Stimulated activated CD4-positive, alpha-beta T cell treated with anti-CD3 and anti-CD28 coated beads, Interleukin-4, amount 100 ng/mL, for 4 hours (primary cell): ENCODE measurements around the gene DENND5B.
A peak's percentile ranks its signal among the peaks of the same experiment; 100 is the strongest.
"Not testable (repeated sequence)": the region's sequence is repeated elsewhere in the genome, so short reads cannot be mapped to it uniquely, and the experiment has no call there.

Experiments
- DNase-seq, 2 experiments: peaks; one replicate each; pipeline ENCODE4 v3.0.0-alpha.2; 2020

The DENND5B gene

GRCh38 chr12:31589904-31590641 is 863 bp downstream of the DENND5B start:
- peak; percentile 7 to 26 for DNase-seq

DNA sequence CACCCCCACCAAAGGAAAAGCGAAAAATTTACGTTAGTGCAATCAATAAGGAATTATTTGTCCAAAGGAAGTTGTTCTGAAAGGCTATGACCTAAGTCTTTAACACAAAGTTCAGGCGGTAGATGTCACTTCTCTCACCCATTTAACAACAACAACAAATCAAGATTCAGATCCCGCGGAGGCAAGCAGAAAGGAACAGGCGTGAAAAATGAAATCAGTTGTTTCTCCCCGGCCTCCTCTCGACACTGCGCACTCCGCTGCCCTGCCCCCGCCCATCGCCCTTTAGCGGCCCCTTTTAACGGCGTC is 1.4 kb downstream of the DENND5B start:
- DNase-seq: peak; percentile 10 to 18

- no peak for DNase-seq
Observed at GRCh38 chr12:31588976-31589375, 2.0 kb downstream of the DENND5B start.

DNA sequence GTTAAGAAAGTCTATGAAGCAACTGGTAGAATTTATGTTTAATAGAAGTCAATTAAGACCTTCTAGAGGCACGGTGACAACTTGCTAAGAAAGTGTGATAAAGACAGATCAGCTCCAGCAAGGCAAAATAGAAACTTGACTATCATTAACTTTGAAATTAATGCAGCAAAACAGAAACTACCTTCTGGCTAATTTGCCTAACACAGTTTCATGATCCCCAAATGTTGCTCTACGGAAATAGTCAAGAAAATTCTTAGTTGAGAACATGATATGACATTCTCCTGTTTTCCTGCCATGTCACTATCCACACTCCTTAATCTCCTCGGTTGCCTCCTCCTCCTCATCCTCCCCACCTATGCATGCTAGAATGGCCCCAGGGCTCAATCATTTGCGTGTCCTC is 4.2 kb downstream of the DENND5B start:
- DNase-seq: no peak

GRCh38 chr12:31585895-31586294 is 5.0 kb downstream of the DENND5B start:
- DNase-seq: no peak

GRCh38 chr12:31585271-31585670 is 5.7 kb downstream of the DENND5B start:
- DNase-seq: no peak

DNA sequence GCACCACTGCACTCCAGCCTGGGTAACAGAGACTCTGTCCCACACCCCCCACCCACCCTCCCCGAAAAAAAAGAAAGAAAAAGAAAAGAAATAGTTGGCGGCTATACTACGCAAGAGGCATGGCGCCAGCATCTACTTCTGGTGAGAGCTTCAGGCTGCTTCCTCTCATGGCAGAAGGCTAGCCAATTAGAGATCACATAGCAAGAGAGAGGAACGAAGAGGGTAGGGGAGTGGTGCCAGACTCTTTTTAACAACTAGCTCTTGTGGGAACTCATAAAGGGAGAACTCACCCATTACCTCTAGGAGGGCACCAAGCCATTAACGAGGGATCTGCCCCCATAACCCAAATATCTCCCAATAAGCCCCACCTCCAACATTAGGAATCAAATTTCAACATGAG is 6.2 kb downstream of the DENND5B start:
- no peak for DNase-seq

DNA sequence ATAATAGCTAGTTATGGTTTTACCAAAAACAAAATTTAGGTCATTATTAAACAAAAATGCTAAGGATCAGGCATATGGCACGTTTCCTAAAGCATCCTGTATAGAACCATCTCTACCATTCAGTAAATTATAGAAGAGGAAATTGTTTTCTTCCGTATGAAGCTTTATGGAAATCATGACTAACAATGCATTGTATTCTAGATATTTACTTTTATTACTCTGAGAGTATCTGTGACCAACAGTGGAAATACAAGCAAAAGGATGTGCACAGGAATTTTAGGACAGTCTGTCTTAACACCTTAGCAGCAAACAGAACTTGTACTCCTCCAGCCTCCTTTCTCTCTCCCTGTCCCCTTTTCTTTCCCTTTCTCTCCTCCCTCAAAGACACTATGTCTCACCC is 7.1 kb downstream of the DENND5B start:
- no peak for DNase-seq

DNA sequence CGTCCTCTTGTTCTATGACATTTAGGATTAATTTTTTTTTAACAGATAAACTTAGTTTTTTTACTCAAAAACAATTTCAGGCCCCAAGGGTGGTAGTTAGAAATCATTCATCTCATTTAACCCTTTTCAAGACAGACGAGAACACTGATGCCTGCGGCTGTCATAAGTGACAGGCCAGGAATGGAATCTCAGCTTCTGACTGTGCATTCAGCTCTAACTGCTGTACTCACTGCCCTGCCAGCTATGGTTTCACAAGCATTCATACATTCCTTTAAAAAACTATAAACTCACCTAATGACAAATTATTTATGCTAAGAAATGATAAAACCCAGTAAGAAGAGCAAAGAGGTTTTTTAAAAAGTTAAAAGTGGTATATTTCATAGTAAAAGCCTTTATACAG is 8.8 kb downstream of the DENND5B start:
- no peak for DNase-seq

- no peak for DNase-seq
Observed at GRCh38 chr12:31578632-31579031, 12.3 kb downstream of the DENND5B start.

GRCh38 chr12:31574803-31575575 is 15.9 kb downstream of the DENND5B start:
- no peak for DNase-seq

DNA sequence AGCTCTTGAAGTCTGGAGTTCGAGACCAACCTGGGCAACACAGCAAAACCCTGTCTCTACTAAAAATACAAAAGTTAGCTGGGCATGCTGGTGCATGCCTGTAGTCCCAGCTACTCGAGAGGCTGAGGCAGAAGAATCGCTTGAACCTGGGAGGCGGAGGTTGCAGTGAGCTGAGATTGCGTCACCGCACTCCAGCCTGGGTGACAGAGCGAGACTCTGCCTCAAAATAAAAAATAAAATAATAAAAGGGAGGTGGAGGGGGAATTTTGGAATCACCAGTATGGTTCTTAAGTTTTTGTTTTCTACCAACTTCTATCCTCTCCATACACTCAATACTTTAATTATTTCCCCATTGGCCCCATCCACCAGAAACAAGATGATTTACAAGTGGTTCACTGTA is 16.6 kb downstream of the DENND5B start:
- not testable (repeated sequence) for DNase-seq

DNA sequence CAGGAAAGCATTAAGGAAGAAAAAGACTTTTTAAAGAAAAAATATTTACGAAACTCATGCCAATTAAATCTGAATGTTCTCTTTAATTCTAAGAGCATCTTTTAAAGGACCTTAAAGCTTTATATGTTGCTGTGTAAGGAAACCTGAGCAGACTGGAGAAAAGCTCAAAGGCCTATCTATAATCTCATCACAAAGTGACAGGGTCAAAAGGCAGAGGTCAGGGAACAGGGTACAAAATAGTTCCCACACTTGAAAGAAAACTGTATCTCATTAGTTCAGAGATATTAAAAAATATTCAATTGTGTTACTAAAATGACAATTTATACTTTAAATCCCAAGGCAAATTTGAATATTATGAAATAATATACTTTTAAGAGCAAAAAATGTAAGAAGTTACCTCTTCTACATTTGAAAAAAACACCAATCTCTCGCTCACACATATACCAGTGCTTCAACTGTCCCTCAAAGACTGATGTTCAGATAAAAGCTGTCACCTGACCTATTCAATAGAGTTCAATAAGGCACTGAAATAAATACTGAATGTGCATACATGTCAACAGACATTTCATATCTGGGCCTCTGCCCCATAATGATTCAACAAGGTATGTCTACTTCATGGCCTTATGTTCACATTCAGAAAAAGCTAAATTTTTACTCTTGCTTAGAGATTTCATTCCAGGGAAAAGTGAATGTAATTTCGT is 17.9 kb downstream of the DENND5B start:
- DNase-seq: no peak

- no peak for DNase-seq
Observed at GRCh38 chr12:31570880-31571279, 20.1 kb downstream of the DENND5B start.

- not testable (repeated sequence) for DNase-seq
Observed at GRCh38 chr12:31569517-31569916, 21.4 kb downstream of the DENND5B start.

- DNase-seq: no peak
Observed at GRCh38 chr12:31568498-31568897, 22.4 kb downstream of the DENND5B start.

DNA sequence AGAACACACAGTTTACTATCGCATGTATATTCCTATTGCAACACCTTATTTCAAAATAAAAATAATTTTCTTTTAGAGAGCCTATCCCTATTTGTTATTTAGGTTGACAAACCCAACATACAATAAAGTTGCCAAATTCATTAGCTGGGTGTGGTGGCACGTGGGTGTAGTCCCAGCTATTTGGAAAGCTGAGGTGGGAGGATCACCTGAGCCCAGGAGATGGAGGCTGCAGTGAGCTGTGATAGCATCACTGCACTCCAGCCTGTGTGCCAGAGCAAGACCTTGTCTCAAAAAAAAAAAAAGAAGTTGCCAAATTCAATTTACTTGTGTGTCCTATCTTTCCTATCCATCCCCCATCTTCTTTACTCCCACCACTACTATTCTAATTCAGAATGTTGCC is 23.9 kb downstream of the DENND5B start:
- no peak for DNase-seq

- DNase-seq: no peak
Observed at GRCh38 chr12:31566547-31566946, 24.4 kb downstream of the DENND5B start.

DNA sequence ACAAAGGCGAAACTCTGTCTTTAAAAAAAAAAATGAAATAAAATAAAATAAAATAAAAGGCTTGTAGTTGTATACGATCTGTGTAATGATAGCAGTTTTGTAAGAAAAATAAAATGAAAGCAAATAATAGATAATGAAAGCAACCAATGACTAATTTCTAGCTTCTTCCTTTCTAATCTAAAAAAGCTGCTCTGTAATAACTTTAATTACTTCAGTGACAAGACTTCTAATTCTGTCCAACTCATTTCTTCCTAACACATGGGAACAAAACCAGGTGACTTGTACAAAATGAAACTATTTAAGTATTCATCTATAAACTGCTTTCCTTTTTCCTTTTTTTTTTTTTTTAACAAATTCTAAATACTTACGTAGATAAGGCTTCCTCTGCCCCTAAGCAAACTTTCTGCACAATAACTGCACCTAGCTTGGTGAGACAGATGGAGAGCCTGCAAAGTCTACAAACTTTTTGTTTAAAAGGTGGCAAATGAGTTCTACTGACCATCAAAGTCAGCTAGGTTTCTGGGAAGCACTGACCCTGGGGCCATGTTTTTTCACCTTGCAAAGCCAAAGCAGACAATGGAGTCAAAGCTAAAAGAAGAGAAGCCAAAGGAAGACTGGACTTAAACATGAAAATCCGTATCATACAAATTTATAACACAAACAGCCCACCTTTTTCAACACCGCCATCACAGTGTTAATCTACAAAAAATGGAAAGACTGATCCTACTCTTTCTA is 28.2 kb downstream of the DENND5B start:
- DNase-seq: no peak

DNA sequence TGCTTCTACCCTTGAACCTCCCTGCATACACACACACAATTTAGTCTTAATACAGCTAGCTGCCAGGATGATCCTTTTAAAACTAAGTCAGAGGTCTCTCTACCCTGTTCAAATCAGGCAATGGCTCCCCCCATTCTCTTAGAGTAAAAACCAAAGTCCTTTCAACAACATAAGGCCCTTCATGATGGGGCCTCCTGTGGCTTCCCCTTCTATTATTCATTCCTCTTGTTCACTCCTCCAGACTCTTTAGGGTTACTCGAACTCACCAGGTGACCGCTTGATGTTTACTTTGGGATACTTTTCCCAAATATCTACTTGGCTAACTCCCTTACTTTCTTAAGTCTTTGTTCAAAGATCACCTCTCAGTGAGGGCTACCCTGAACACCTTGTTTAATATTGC is 30.4 kb downstream of the DENND5B start:
- DNase-seq: no peak

DNA sequence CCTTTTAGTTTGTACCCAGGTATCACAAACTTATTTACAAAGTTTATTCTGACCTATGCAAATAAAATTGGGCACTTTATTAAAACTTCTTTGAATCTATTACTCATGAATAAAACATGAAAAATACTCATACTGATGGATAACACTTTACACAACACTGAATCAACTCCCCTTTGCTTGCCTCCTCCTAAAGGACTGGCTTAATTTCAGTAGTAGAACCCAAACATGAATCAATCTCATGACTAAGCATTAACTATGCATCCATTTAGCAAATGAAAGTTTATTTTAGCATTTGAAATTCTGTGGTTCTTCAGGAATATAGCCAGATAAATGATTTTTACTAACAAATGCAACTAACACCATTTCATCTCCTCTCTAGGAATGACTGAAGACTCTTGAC is 32.4 kb downstream of the DENND5B start:
- DNase-seq: no peak

- DNase-seq: no peak
Observed at GRCh38 chr12:31557707-31558106, 33.2 kb downstream of the DENND5B start.

- DNase-seq: not testable (repeated sequence)
Observed at GRCh38 chr12:31555466-31555865, 35.5 kb downstream of the DENND5B start.
